HG02943 (cell line): ENCODE results near the gene MAML3.
A peak's percentile ranks its signal among the peaks of the same experiment; 100 is the strongest.

ENCODE experiments used
- ATAC-seq: cut with Tn5 transposase; IDR thresholded peaks from one replicate; pipeline ENCODE4 v1.9.1; 2021; ENCODE audit warnings: mild to moderate bottlenecking, low read depth, moderate library complexity; ENCODE audit not compliant: unreplicated experiment

The MAML3 gene

GRCh38 chr4:140019619-140020347, 134.2 kb downstream of the MAML3 start:
- no peak for ATAC-seq

GRCh38 chr4:140018931-140019618, 134.9 kb downstream of the MAML3 start:
- ATAC-seq: no peak

- no peak for ATAC-seq
These were observed 139.7 kb downstream of the MAML3 start for GRCh38 chr4:140014284-140014683.

- ATAC-seq: no peak
These were observed 141.1 kb downstream of the MAML3 start for GRCh38 chr4:140012688-140013486.

GRCh38 chr4:140005699-140006098, 148.3 kb downstream of the MAML3 start:
- ATAC-seq: no peak

GRCh38 chr4:140004922-140005627, 148.9 kb downstream of the MAML3 start:
- no peak for ATAC-seq

- ATAC-seq: no peak
These were observed 149.5 kb downstream of the MAML3 start for GRCh38 chr4:140004549-140004895.

- ATAC-seq: no peak
These were observed 150.0 kb downstream of the MAML3 start for GRCh38 chr4:140003876-140004548.

- ATAC-seq: no peak
These were observed 153.8 kb downstream of the MAML3 start for GRCh38 chr4:140000232-140000631.

- no peak for ATAC-seq
These were observed 164.9 kb downstream of the MAML3 start for GRCh38 chr4:139988863-139989765.

GRCh38 chr4:139987502-139987850, 166.5 kb downstream of the MAML3 start:
- no peak for ATAC-seq

- no peak for ATAC-seq
These were observed 167.1 kb downstream of the MAML3 start for GRCh38 chr4:139986689-139987501.

GRCh38 chr4:139986106-139986505, 167.9 kb downstream of the MAML3 start:
- ATAC-seq: no peak

- ATAC-seq: no peak
These were observed 168.6 kb downstream of the MAML3 start for GRCh38 chr4:139985401-139985800.

- no peak for ATAC-seq
These were observed 169.5 kb downstream of the MAML3 start for GRCh38 chr4:139984471-139984870.

- peak; percentile 94 for ATAC-seq
These were observed 175.3 kb downstream of the MAML3 start for GRCh38 chr4:139978692-139979091.

GRCh38 chr4:139977838-139978609, 176.0 kb downstream of the MAML3 start:
- no peak for ATAC-seq

- no peak for ATAC-seq
These were observed 178.1 kb downstream of the MAML3 start for GRCh38 chr4:139975830-139976272.
